Measurements from ENCODE around the gene PXDC1.

The PXDC1 gene

GRCh38 chr6:3739311-3739897 lies 12.1 kb downstream of the PXDC1 start:
- TF ChIP-seq, protein P1, sequence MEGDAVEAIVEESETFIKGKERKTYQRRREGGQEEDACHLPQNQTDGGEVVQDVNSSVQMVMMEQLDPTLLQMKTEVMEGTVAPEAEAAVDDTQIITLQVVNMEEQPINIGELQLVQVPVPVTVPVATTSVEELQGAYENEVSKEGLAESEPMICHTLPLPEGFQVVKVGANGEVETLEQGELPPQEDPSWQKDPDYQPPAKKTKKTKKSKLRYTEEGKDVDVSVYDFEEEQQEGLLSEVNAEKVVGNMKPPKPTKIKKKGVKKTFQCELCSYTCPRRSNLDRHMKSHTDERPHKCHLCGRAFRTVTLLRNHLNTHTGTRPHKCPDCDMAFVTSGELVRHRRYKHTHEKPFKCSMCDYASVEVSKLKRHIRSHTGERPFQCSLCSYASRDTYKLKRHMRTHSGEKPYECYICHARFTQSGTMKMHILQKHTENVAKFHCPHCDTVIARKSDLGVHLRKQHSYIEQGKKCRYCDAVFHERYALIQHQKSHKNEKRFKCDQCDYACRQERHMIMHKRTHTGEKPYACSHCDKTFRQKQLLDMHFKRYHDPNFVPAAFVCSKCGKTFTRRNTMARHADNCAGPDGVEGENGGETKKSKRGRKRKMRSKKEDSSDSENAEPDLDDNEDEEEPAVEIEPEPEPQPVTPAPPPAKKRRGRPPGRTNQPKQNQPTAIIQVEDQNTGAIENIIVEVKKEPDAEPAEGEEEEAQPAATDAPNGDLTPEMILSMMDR (conservative IDR thresholded peaks at IDR 0.05; ENCODE audit: low read length), result no peak
- DNase-seq (ENCODE audit: low read depth), result no peak
- H3K4me3 ChIP-seq (ENCODE audit: low read length), result no peak overlapping the region

- no peak for DNase-seq (ENCODE audit: low read depth)
- no peak overlapping the region for H3K4me3 ChIP-seq (ENCODE audit: low read length)
- TF ChIP-seq, protein P1 (conservative IDR thresholded peaks at IDR 0.05; ENCODE audit: low read length), result no peak
Measured at GRCh38 chr6:3738381-3739131, 13.0 kb downstream of the PXDC1 start.

GRCh38 chr6:3737831-3738210 lies 13.7 kb downstream of the PXDC1 start:
- DNase-seq (ENCODE audit: low read depth), result no peak
- TF ChIP-seq, protein P1 (conservative IDR thresholded peaks at IDR 0.05; ENCODE audit: low read length), result no peak
- no peak overlapping the region for H3K4me3 ChIP-seq (ENCODE audit: low read length)

DNA sequence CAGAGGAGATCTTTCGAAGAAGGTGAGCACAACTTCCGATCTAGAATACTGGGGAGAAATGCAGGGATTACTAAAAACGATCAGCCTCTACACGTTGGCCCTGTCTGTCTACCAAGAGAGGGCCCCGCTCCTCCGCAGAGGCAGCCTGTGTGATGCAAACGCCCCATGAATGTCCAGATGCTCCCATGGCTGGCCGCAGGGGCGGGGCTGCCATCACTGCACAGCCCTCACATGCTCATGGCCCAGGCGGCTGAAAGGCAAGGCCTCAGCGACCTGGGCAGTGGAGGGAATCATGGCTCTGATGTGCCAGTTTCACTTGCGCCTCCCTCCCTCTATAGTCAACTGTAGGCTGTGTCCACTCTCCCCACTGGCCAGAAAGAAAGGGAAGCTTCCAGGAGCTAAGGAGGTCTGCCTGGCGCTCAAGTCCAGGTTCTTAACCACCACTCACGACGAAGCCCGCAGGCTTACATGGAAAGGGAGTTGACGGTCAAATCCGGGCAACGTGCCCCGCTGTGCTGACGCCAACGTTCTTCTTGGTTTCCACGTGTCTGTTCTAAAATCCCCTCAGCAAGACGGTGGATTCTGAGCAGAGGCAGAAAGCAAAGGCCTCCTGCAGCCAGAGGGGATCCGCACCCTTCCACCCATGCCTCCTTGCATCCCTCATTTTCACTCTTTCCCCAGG lies 14.2 kb downstream of the PXDC1 start:
- TF ChIP-seq, protein P1 (conservative IDR thresholded peaks at IDR 0.05; ENCODE audit: low read length), result no peak
- no peak for DNase-seq (ENCODE audit: low read depth)
- no peak overlapping the region for H3K4me3 ChIP-seq (ENCODE audit: low read length)

DNA sequence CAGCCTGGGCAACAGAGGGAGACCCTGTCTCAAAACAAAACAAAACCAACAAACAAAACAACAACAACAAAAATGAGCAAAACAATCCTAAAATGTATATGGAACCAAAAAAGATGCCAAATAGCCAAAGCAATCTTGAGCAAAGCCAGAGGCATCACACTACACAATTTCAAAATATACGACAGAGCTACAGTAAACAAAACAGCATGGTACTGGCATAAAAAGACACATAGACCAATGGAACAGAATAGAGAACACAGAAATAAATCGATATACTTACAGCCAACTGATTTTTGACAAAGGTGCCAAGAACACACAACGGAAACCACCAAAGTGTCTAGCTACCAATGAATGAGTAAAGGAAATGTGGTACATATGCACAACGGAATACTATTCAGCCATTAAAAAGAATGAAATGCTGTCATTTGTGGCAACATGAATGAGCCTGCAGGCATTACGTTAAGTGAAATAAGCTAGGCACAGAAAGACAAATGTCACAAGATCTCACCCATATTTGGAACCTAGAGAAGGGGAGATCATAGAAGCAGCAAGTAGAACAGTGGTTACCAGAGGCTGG lies 16.4 kb downstream of the PXDC1 start:
- DNase-seq (ENCODE audit: low read depth), result no peak
- no peak overlapping the region for H3K4me3 ChIP-seq (ENCODE audit: low read length)
- TF ChIP-seq, protein P1 (conservative IDR thresholded peaks at IDR 0.05; ENCODE audit: low read length), result no peak

DNA sequence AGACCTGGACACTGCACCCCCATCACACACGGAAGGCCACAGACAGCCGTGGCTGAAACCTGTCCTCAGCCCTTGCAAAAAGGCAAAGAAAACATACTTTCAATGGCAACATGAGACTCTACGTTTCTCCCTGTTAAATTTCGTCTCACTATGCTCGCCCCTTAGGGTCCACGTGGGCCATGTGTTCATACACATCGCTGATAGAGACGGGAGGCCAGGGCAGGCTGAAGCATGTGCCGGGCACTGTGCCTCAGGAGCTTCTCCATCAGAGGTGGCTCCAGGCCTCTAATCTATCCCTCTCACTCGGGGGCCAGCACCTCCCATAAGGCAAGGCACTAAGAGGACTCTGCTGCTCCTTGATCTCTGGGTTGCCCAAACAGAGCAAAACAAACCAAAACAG lies 17.5 kb downstream of the PXDC1 start:
- no peak for DNase-seq (ENCODE audit: low read depth)
- TF ChIP-seq, protein P1 (conservative IDR thresholded peaks at IDR 0.05; ENCODE audit: low read length), result no peak
- H3K4me3 ChIP-seq (ENCODE audit: low read length), result no peak overlapping the region

Measured in AG10803 (cell line).